NCI-H1092 treated with DMSO at 0.1 percent for 48 hours (cell line): Measurements from ENCODE around the gene PDSS1.

Experiments
- DNase-seq: peaks from one replicate; lab custom pipeline; 2025; lab: John Stamatoyannopoulos, UW

PDSS1 gene

DNA sequence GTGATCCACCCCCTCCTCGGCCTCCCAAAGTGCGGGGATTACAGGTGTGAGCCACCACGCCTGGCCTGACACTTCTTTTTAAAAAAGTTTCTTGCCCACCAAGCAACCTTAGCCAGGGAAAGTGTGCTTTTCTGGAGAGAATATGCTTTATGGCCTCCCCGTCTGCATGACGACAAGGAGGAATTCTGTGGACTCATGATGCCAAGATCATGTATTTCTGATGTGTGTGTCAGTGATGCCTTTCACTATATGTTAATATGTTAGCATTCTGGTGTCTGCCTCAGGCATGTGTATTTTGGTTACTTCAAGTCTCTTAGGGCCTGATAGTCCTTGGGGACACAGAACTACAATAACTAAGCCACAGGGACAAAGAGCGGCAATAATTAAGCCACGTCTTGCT is 2.1 kb downstream of the PDSS1 start:
- DNase-seq, result no peak

DNA sequence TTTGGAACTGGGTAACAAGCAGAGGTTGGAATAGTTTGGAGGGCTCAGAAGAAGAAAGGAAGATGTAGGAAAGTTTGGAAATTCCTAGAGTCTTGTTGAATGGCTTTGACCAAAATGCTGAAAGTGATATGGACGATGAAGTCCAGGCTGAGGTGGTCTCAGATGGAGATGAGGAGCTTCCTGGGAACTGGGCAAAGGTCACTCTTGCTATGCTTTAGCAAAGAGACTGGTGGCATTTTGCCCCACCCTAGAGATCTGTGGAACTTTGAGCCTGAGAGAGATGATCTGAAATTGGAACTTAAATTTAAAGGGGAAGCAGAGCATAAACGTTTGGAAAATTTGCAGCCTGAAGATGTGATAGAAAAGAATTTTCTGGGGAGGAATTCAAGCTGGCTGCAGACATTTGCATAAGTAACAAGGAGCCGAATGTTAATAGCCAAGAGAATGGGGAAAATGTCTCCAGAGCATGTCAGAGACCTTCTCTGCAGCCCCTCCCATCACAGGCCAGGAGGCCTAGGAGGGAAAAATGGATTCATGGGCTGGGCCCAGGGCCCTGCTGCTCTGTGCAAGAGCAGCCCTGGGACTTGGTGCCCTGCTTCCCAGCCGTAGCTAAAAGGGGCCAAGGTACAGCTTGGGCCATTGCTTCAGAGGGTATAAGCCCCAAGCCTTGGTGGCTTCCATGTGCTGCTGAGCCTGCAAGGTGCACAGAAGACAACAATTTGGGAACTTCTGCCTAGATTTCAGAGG is 3.6 kb downstream of the PDSS1 start:
- no peak for DNase-seq

DNA sequence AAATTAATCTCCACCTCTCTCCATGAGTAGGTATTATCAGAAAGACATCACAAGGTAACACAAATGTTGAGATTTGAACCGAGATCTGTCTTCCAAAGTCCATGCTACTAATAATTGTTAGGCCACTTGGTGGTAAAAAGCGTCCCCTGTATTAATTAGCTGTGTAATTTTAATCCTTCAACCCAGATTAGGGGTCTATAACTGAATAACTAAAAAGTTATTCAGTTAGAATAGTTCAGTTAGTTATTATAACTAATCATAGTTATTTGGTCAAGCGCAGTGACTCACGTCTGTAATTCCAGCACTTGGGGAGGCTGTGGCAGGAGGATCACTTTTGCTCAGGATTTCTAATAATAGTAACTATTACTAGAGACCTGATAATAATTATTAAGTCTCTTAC is 5.6 kb downstream of the PDSS1 start:
- no peak for DNase-seq

DNA sequence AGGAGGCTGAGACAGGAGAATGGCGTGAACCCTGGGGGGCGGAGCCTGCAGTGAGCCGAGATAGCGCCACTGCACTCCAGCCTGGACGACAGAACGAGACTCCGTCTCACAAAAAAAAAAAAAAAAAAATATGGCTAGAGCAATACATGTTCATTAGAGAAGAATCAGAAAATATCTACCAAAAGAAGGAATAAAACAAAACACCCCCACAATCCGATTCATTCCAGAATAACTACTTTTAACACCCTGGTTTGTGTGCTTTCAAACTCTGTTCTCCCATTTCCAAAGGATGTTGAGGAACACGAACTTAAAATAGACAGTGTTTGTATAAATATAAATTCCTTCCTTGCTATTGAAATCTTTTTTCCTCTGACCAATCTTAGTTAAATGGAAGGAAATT is 6.5 kb downstream of the PDSS1 start:
- no peak for DNase-seq

DNA sequence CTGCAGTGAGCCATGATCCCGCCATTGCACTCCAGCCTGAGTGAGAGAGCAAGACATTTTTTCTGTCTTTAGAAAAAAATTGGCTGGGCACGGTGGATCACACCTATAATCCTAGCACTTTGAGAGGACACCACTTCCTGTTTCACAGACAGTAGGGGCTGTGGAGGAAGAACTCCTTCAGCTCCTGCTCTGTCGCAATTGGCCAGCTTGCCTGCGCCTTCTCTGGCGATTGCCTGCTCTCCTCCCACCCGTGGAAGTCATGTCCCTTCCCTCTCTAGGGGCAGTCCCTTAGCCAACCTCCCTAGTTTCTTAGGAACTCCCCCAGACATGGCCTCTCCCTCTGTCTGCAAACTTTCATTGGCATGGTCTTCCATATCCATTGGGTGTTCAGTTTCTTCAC is 8.7 kb downstream of the PDSS1 start:
- no peak for DNase-seq

DNA sequence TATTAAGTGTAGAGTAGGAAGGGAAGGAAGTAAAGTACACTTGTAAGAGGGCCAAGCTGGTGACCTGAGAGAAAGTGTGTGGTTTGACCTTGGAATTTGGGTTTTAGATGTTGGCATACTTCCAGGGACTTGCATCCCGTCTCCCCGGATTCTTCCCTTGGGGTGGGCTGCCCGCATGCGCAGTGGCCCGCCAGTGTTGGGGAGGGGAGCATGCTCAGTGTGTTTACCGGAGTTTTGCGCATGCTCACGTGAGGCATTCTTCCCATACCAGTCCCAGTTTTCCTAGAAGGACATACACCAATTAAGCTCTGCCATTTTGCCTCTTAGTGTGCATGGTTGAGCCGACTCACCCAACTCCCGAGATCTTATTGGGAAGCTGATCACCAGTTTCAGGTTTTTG is 9.4 kb downstream of the PDSS1 start:
- no peak for DNase-seq

DNA sequence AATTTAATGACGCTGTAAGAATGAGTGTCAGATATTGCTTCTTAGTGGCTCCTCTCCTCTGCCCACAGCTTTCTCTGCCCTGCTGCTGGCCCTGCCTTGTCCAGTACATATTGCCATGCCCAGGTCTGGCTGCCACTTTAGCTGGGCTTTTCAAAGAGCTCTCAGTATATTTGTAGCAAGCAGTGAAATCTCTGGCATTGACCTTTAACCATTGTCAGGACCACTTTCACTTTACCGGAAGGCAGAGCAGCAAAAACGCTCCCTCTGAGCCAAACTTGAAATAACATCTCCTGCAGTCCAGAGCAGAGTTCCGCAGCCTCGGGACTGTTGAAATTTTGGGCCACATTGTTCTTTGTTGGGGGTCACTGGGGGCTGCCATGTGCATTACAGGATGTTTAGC is 13.8 kb downstream of the PDSS1 start:
- DNase-seq, result no peak

DNA sequence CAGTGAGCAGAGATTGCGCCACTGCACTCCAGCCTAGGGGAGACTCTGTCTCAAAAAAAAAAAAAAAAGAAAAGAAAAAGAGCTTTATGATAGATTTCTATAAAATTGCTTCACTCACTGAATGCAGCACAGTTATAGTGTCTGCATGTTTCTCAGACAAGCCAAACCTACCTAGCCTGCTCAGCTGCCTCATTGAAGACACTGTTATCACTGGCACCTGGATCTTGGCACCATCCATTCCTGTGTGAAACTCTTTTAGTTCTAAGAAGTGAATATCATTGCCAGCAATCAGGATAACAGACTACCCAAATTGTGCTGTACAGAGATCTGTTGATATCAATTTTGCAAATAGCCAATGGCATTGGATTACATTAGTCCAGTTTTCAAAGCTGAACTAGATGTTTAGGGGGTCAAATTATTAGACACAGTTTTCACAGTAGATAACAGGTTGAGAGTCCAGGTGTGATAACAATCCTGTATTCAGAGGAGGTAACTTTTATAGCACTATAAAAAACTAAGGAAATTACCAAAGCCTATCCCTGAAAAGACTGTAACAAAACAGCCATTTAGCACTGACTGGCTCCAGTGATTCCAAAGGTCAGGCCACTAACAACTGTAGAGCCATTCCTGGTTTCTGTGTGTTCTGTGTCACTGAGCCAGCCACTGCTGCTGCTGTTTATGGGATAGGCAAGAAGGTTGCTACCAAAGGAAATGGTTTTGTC is 17.1 kb downstream of the PDSS1 start:
- no peak for DNase-seq

DNA sequence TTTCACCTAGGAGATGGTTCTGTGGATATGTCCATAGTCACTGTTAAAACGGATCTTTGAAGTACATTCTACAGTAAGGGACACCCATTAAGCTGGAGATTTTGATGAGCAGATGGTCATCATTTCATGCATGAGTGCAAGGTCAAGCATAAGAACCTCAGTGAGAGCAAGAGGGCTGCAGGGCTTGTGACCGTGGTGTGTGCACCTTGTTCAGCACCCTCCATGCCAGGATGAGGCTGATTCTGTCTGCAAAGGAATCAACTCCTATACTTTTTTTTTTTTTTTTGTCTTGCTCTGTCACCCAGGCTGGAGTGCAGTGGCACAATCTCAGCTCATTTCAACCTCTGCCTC is 17.6 kb downstream of the PDSS1 start:
- no peak for DNase-seq

DNA sequence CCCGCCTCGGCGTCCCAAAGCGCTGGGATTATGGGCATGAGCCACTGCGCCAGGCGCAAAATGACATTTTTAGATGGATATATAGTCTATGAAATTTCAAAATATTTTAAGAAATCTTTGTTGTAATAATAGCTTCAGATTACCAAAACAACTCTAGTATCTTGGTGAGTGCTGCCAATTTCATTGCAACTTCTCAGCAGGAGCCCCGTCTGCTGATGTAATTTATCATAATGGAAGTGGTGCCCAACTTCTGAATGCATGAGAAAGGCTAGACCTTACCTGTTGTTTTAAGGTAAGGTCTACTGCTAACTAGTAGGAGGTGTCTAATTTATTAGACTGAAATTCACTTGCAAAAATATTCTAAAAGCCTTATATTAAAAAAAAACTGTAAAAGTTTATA is 20.0 kb downstream of the PDSS1 start:
- DNase-seq, result no peak

DNA sequence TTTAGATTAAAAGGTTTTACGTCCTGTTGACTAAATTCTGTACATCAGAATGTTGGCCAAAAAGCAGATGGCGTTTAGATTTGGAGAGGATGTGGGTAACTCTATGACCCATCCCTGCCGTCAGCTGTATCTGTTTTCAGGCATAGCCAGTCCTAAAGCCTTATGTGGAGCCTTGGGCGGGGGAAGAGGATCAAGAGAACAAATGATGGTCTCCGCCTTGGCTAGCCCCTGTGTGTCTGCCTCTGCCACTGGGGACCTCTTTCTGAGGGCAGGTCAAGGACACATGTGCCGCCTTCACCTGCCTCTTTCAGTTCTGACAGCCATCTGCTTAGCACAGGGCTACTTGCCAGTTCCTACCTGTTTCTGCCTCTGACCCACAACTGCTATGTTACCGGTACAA is 24.1 kb downstream of the PDSS1 start:
- no peak for DNase-seq

DNA sequence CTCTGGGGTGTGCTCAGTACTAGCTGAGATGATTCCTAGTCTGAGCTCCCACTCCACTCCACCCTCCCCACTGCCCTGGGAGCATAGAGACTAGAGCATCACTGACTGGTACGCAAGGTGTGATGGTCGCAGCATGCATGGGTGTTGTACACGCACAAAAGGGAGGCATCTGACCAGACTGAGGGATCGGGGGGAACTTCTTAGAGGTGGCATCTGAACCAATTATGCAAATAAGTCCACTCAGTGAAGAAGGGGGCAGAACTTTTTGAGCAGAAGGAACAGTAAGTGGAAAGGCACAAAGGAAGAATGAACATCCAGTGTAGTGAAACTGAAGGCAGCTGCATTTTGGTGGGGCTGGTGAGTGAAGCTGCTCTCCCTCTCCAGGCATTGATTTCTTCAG is 25.5 kb downstream of the PDSS1 start:
- DNase-seq, result no peak

DNA sequence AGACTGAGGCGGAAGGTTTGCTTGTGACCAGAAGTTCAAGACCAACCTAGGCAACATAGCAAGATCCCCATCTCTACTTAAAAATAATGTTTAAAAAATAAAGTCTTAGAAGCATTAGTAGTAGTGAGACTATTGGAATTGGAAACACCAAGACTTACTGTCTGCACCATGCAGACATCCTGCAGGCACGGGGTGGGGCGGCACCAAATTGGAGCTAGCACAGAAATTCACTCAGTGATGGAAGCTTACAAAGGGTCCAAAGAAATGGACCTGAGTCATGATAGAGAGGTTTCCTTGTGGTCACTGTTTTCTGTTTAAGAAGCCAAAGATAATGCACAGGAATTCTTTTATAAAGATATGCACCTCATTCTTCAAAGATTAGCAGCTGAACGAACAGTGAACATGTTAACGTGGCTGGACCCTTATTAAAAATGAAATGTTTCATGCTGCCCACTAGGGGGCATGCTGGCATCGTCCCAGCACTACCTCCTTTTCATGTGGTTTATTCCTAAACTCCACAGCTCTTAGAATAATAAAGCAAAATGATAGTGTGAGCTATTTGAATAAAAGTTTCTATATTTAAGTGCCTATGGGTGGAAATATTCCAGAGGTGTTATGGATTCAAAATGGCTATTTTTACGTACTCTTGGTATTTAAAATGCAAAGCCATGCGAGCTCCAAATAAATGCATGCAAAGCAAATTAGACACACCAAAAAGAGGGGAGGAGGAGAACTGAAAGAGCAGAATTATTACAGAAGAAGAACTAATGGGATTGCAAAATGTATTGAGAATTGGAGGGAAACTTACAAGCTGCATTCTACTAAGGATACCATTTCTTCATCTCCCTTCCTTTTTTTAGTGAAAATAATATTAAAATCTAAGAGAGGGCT is 28.6 kb downstream of the PDSS1 start:
- peak; percentile 22 for DNase-seq

DNA sequence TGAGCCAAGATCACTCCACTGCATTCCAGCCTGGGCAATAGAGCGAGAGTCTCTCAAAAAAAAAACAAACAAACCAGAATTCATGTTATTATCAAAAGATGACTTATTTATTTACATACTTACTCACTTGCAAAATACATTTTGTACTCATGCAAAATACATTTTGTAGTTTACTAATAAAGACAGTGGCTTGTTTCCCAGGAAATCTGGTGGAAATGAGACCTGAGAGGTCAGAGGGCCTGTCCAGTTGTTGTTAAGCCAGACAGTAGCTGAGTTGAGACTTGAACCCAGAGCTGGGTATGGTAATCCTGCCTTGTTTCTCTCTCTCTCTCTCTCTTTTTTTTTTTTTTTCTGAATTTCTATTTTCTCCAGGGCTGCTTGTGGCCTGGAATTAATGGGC is 29.5 kb downstream of the PDSS1 start:
- no peak for DNase-seq

DNA sequence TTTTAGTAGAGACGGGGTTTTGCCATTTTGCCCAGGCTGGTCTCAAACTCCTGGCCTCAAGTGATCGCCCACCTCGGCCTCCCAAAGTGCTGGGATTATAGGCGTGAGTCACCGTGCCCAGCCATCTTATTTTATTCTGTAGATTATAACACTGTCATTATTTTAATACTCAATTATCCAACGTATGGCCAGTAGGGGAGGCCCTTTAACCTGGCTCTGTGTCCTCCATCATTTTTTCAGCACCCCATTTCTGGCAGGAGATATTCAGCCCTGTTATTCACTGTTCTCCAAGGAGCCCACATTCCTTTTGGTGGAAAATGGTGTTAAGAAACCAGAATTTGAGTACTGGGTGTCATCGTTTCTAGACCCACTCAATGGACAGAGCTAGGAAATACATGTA is 31.5 kb downstream of the PDSS1 start:
- DNase-seq, result no peak

DNA sequence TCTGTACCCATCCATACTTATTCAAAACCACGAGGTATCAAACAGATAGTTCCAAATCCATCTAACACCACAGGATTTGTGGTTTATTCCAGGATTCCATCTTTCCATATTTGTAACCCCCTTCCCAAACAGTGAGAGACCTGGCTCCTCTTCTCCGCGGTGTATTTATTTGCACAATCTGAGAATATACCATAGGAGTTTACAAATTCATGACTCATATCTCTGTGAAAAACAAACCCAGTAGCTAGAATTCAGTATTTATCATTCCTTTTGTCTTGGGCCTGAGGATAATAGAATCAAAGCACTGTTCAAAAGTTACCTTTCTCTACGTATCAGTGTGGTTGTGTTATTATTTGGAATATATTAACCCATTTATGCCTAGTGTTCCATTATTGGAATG is 31.9 kb downstream of the PDSS1 start:
- no peak for DNase-seq

DNA sequence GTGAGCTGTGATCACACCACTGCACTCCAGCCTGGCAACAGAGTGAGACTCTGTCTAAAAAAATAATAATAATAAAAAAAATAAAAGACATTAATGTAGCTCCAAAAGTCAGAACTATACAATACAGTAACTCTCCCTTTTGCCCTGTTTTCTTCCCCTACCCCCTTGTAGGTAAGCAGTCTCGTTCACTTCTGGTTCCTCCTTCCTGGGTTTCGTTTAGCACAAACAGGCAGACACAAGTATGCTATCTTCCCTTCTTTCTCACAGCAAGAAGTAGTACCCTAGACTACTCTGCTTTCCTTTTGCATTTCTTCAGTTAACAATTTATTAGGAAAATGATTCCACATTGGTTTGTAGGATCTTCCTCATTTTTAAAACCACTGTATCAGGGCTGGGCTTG is 33.1 kb downstream of the PDSS1 start:
- DNase-seq, result no peak

DNA sequence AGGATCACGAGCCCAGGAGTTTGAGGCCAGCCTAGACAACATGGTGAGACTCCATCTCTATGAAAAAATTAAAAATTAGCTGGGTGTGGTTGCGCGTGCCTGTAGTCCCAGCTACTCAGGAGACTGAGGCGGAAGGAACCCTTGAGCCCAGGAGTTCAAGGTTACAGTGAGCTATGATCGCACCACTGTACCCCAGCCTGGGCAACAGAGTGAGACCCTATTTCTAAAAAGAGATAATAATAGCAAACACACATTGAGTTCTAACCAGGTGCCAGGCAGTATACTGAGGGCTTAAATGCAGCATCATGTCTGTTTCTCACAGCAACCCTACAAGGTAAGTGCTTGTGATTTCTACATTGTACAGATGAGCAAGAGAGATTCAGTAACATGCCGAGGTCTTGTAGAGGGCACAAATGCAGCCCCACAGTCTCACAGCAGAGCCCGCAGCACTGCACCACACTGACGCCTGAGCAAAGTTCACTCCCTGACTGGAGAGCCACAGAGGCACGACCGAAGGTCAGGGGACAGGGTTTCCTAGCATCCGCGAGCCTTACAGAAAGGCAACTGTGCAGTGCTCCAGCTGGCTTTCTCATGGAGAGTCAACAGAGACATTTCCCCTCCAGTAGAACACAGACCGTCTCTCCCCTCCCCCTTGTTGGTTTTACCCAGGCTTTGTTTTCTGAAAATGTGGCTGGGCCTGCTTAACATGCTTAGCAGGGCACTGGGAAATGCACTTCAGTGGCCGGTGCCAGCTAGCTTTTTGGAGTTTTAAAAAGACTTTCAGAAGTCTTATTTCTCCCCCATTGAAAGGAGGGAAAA is 36.5 kb downstream of the PDSS1 start:
- DNase-seq, result no peak

DNA sequence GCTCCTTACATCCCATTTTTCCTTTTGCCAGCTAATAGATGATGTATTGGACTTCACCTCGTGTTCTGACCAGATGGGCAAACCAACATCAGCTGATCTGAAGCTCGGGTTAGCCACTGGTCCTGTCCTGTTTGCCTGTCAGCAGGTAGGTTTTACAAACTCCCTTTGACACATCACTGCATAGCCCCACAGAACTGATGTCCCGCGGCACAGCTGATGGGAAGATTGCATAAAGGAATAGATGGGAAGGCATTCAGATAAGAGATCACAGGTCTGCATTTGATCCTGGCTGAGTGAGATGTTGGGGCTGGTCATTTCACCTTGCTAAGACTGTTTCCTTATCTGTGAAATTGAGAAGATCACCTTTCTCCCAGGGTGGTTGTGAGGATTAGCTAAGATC is 37.9 kb downstream of the PDSS1 start:
- DNase-seq, result no peak

DNA sequence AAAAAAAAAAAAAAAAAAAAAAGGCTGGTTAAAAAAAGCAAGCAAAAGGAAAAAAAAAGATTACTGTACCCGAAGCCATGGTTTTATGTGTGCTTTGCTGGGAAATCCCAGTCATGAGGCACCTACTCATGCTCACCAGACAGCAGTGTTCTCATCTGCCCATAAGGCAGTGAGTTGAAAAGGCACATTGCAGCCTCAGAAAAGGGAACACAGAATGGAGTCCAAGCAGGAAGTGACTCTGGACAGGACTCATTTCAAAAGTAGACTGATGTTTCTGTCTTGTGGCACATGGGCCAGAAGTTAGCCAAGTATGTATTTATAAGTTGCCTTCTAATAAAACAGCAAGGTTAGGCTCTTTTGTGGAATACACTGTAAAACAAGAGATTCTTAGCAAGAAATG is 40.2 kb downstream of the PDSS1 start:
- no peak for DNase-seq

DNA sequence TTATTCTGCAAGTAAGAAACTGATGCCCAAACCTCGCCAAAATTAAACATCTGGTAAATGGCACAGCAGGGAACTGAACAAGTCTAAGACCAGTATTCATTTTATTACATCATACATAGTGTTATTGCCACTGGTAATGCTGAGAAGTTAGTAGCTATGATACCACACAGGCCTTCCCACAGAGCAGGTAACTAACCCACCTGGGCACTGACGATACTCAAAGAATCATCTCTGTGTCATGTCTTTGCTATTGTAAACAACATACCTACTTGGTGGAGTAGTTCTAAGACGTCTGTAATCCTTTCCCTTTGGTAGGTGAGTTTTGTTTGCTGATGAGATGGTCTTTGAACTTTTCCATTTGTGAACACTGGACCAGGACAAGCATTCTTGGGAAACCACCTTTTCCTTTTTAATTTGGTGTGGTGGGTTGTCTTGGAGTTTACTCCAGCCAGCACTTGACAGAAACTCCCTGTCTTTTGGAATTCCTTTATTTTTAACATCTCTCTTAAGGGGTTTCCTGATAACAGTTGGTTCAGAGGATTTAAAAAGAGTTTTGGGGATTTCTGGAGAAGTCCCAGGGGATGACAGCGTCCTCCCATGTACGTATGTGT is 40.9 kb downstream of the PDSS1 start:
- no peak for DNase-seq
